GM18870 (cell line): ENCODE data around the gene OR2L5.
A peak's percentile ranks its signal among the peaks of the same experiment; 100 is the strongest.

Experiments
- ATAC-seq: cut with Tn5 transposase; IDR thresholded peaks from one replicate; pipeline ENCODE4 v1.9.1; 2021; ENCODE audit warnings: moderate library complexity; ENCODE audit not compliant: unreplicated experiment

Gene OR2L5, protein sequence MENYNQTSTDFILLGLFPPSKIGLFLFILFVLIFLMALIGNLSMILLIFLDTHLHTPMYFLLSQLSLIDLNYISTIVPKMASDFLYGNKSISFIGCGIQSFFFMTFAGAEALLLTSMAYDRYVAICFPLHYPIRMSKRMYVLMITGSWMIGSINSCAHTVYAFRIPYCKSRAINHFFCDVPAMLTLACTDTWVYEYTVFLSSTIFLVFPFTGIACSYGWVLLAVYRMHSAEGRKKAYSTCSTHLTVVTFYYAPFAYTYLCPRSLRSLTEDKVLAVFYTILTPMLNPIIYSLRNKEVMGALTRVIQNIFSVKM

DNA sequence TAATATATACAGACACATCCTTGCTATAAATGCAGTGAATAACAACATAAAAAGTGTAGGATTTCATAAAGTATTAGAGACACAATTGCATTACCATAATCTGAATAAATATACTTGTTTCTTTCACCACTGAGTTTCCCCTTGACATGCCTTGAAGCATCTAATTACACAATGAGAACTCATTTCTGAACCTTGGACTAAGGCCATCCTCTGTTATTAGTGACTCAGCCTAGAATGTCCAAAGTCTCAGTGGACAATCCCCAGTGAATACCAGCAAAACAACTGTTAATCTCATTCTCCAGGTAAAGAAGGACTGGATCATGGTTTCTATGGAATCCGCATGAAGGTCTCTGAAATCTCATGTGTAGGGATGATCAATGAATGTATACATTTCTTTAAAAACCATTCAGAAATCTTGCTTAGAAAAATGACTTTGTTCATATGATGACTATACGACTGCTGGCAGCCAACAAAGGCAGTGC lies at the start of gene OR2L5:
TSS of gene OR2L5 (plus strand) at position 432 of the 482 bp plus-strand sequence. CDS start 8,288 bp downstream, outside the sequence.
- ATAC-seq, result no peak

DNA sequence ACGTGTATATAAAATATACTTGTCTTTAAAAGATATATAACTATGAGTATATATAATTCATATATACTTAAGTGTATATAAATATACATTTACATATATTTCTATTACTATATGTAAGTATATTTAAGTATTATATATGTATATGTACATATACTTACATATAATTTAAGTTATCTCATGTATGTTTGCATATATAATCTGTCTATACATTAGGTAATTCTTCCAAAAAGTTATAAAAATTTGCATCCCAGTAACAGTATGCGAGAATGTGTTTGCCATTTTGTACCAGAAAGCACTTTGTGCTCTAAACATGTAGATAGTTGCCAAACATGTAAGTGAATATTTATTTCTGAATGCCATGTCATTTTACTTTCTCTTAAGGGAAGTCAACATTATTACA lies 48.5 kb upstream of the OR2L5 start, which contains the start of gene OR2AK2:
TSS of gene OR2AK2 (plus strand) at position 301 of the 400 bp plus-strand sequence. CDS start 144 bp downstream, outside the sequence.
- ATAC-seq, result no peak

DNA sequence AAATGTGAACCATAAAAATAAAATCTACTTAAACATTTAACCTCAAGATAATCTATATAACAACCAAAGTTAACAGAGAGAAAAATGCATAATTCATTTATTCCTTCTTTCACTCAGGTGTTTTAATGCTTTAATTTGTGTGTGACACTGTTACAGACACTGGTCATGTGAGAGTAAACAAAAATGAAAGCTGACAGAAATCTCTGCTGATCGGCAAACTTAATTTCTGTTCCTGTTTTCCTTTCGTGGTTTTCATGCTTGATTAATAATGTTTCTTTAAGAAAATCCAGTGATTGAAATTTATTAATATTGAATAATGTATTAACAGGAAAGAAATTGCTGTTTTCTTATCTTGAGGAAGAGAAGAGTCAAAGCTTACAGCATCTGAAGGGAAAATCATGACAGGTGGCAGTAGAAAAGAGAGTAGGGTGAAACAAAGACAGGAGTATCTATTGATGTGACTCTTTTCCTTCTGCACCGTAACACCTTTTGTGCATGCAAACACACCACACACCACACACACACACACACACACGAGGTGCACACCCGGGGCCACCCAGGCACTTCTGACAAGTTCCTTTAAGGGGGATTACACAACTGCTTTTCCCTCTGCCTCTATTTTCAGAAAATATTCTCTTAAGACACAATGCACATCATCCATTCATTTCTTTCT lies 46.8 kb upstream of the OR2L5 start:
- ATAC-seq, result peak; percentile 91

DNA sequence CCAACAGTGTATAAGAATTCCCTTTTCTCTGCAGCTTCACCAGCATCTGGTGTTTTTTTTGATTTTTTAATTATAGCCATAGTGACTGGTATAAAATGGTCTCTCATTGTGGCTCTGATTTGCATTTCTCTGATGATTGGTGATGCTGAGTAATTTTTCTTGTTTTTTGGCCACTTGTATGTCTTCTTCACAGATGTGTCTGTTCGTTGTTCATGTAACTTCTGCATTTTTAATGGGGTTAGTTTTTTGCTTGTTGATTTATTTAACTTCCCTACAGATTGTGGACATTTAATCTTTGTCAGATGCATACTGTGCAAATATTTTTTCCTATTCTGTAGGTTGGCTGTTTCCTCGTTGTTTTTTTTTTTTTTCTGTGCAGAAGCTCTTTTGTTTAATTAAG lies 20.5 kb upstream of the OR2L5 start:
- ATAC-seq, result no peak

DNA sequence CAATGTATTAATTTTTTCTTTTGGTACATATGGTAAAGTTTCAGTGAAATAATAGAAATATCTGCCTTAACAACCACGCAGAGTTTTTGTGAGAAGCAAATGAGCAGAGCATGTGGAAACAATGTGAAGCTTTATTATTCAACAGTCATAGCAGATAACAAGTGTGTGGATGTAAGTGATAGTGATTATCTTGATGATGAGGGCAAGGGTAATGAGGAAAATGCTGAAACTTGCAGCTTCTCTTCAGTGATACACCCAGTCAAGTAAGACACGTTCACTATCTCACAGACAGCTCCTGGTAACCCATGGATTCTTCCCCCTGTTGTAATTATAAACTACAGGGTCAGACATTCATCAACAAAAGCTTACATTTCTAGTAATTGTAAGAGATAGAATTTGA lies 14.6 kb upstream of the OR2L5 start:
- no peak for ATAC-seq

DNA sequence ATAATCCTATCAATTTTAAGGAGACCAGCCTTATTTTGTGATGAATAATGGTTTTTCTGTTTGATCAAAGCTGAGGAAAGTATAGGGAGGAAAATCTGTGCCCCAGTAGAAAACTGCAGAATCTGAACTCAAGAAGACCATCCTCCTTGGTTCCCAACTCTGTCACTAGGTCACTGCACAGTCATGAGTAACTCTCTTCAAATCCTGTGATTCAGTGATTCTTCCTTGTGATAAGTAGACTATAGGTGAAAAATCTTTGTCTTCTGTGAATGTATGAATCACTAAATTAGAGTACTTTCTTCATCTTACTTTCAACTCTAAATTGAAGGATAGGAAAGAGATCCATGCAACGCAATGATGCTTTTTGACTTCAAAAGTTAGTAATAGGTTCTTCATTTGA lies 13.3 kb upstream of the OR2L5 start:
- no peak for ATAC-seq

DNA sequence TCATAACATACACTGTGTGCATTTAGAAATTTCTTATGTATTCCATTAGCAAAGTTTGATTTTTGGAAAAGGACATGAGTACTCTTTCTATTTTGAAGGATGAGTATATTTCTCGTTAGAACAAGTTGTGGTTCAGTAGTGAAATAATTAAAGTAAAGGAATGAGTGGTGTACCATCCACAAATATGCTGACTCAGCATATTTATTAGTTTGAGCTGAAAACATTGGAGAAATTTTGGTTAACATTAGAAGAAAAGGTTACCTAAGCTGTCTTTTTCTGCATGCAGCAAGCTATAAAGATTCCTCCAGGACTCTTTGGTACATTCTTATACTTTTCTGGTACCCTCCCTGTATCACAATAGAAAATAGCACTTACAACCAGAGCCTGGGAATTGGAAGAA lies 5.7 kb upstream of the OR2L5 start:
- no peak for ATAC-seq

DNA sequence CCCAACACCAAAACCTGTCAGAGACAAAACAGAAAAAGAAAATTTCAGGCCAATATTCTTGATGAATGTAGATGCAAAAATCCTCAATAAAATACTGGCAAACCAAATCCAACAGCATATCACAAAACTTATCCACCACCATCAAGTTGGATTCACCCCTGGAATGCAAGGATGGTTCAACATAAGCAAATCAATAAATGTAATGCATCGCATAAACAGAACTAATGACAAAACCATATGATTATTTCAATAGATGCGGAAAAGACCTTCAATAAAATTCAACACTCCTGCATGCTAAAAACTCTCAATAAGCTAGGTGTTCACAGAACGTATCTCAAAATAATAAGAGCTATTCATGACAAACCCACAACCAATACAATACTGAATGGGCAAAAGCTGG lies 3.8 kb upstream of the OR2L5 start:
- no peak for ATAC-seq

DNA sequence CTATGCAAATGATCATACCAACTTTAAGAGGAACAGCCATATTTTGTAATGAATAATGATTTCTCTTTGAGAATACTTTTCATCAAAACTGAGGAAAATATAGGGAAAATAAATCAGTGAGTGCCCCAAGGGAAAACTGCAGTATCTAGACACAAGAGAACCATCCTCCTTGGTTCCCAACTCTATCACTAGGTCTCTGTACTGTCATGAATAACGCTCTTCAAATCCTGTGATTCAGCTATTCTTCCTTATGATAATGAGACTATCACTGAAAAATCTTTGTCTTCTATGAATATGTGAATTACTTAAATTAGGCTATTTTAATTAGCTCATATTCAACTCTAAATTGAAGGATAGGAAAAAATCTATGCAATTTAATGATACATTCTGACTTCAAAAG lies 2.3 kb downstream of the OR2L5 start:
- ATAC-seq, result no peak

DNA sequence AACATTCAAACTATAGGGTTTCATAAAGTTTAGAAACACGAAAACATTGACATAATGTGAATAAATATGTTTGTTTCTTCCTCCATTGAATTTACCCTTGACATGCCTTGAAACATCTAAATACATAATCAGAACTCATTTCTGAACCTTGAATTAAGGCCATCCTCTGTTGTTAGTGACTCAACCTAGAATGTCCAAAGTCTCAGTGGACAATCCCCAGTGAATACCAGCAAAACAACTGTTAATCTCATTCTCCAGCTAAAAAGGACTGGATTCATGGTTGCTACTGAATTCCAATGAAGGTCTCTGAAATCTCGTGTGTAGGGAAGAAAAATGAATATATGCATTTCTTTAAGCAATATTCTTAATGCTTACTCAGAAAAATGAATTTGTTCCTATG lies 16.3 kb downstream of the OR2L5 start, which contains the start of gene OR2L2:
TSS of gene OR2L2 (plus strand) at position 301 of the 400 bp plus-strand sequence. CDS start 8,198 bp downstream, outside the sequence.
- no peak for ATAC-seq

DNA sequence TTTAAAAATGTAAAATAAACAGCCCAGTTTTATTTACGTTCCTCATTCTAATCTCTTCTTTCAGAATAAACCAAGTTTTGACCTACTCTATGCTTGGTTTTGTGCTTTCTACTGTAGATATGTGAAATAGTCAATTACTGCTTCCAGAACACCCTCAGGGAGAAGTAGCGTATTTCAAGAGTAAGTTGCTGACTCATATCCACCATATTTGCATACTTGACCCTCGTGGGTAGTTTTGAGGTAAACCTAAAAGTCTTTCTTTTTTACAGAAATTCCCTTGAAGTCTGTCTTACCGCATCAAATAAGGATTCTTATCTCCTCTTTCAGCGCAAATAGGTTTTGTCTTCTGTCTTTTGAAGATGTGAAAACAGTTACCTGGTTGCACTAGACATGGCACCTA lies 31.7 kb downstream of the OR2L5 start:
- peak; percentile 69 for ATAC-seq

DNA sequence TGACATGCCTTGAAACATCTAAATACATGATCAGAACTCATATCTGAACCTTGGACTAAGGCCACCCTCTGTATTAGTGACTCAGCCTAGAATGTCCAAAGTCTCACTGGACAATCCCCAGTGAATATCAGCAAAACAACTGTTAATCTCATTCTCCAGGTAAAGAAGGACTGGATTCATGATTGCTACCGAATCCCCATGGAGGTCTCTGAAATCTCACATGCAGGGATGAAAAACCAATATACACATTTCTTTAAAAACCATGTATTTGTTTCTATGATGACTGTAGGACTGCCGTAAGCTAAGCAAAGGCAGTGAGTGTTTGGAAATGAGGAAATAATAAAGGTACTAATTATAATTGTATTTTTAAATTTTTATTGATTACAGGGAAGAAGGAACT lies 33.1 kb downstream of the OR2L5 start, which contains the start of gene OR2L3:
TSS of gene OR2L3 (plus strand) at position 301 of the 400 bp plus-strand sequence. CDS start 13,846 bp downstream, outside the sequence.
- no peak for ATAC-seq

DNA sequence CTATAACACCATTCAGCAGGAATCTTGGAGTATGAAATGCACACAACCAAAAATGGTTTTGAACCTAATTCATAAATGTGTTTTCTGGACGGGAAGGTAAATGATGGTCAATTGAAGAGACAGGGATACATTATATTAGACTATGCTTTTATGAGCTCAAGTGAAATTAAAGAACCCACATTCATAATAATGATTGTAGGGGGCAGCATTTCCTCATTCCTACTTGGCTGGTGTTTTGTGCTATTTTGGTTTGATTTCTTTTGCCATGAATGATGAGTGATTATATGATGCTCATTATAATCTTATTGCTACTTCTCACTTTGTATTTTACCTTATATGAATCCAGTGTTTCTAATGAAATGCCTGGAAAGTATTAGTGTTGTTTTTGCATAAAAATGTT lies 33.5 kb downstream of the OR2L5 start:
- ATAC-seq, result no peak

DNA sequence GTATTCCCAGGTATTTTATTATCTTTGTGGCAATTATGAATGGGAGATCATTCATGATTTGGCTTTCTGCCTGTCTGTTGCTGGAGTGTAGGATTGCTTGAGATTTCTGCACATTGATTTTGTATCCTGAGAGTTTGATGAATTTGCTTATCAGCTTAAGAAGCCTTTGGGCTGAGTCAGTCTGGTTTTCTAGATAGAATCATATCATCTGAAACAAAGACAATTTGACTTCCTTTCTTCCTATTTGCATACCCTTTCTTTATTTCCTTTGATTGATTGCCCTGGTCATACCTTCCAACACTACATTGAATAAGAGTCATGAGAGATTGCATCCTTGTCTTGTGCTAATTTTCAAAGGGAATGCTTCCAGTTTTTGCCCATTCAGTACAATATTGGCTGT lies 41.2 kb downstream of the OR2L5 start:
- ATAC-seq, result no peak

DNA sequence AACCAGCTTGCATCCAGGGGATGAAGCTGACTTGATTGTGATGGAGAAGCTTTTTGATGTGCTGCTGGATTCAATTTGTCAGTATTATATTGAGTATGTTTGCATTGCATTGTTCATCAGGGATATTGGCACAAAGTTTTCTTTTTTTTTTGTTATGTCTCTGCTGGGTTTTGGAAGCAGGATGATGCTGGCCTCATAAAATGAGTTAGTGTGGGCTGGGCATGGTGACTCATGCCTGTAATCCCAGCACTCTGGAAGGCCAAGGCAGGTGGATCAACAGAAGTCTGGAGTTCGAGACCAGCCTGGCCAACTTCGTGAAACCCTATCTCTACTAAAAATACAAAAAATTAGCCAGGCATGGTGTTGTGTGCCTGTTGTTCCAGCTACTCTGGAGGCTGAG lies 41.8 kb downstream of the OR2L5 start:
- no peak for ATAC-seq

DNA sequence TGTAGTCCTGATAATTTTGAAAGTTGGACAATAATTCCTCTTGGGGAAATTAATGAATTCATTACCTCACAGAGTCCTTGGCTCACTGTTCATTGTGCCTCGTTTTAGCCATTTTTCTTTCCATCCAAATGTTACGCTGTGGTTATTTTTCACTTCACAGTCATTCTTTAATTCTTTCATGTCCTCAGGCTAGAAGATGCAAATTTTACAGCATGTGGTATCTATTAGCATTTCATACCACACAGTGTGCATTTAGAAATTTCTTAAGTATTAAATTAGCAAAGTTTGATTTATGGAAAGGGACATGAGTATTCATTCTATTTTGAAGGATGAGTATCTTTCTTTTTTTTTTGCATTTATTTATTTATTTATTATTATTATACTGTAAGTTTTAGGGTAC lies 51.6 kb downstream of the OR2L5 start:
- no peak for ATAC-seq

DNA sequence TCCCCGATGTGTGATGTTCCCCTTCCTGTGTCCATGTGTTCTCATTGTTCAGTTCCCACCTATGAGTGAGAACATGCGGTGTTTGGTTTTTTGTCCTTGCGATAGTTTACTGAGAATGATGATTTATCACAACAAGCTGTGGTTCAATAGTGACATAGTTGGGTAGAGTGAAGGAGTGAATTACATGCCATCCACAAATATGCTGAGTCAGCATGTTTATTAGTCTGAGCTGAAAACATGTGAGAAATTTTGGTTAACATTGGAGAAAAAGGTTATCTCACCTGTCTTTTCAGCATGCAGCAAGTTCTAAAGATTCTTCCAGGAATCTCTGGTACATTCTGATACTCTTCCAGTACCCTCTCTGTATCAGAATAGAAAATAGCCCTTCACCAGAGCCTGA lies 52.1 kb downstream of the OR2L5 start:
- ATAC-seq, result no peak
